K562 (cell line): ENCODE results near the gene ARHGEF10L. TPM values are rescaled to one million over a fixed set of nuclear protein-coding genes. Genes with fewer than 3 reads are reported as not detected.

Experiments used
- ATAC-seq: fragments of 200-7000 bp; cut with Tn5 transposase; 3 replicates; pipeline ENCODE4 v1.9.1; 2020; ENCODE audit warnings: moderate library complexity
- BruUV-seq: library from RNA; stranded (reverse); fragments of 400-500 nt; replicated peaks from 2 replicates; lab custom pipeline; 2021; lab: Mats Ljungman, UMichigan
- CTCF ChIA-PET: fragments of 300-600 bp; formaldehyde crosslinking; extraction: SDS; loops from one replicate; lab custom pipeline; 2021; ENCODE audit warnings: low intra/inter-chr PET ratio; lab: Yijun Ruan, JAX
- POLR2A ChIA-PET: fragments of 300-600, 350-650 bp; sonication (Branson Sonifier 250); formaldehyde crosslinking; extraction: SDS; loops from one replicate; lab custom pipeline; 2021; ENCODE audit warnings: antibody characterized with exemption, inconsistent platforms; lab: Yijun Ruan, JAX
- DNase-seq, 4 experiments: peaks; one replicate each; pipeline versions ENCODE4 v3.0.0 to v3.0.0-alpha.2; 2011 to 2018; ENCODE audit warnings: low spot score in 3 of 4, mixed read lengths in 3 of 4; ENCODE audit errors: extremely low read depth in 1 of 4
- FAIRE-seq: peaks from 2 replicates; lab custom pipeline; 2011; peaks lifted over from hg19 to GRCh38; lab: Jason Lieb, UNC
- H2AFZ ChIP-seq: 2 replicates; pipeline ENCODE4 v1.6.0; 2011; ENCODE audit warnings: low read depth, low read length, control low read depth, inconsistent platforms
- H3K27ac ChIP-seq: fragments of 200-600 bp; 3 replicates; pipeline ENCODE4 v1.8.0; 2011; ENCODE audit warnings: low read depth, mild to moderate bottlenecking, control low read depth, inconsistent platforms, low read length, moderate library complexity, mixed read lengths; ENCODE audit errors: extremely low read depth
- H3K27me3 ChIP-seq, 2 experiments: fragments of 300-600 bp in 1 of 2; 2 replicates in 1 of 2; 3 replicates in 1 of 2; pipeline versions ENCODE4 v1.6.0 to v1.8.0; 2011; ENCODE audit warnings: inconsistent platforms in 2 of 2, low read length in 2 of 2, mild to moderate bottlenecking in 1 of 2, mixed read lengths in 1 of 2, moderate library complexity in 1 of 2; ENCODE audit not compliant: control insufficient read depth in 2 of 2, insufficient read depth in 2 of 2
- H3K36me3 ChIP-seq: fragments of 300-600 bp; 3 replicates; pipeline ENCODE4 v1.8.0; 2011; ENCODE audit warnings: mild to moderate bottlenecking, low read length, inconsistent platforms; ENCODE audit not compliant: control insufficient read depth, insufficient read depth
- H3K4me1 ChIP-seq, 2 experiments: fragments of 200-600 bp in 1 of 2; replicated peaks in 1 of 2; 2 replicates in 1 of 2; 3 replicates in 1 of 2; pipeline versions ENCODE4 v1.5.1 to v1.8.0; 2011; ENCODE audit warnings: inconsistent platforms in 2 of 2, low read length in 2 of 2, mild to moderate bottlenecking in 1 of 2, mixed read lengths in 1 of 2, moderate library complexity in 1 of 2; ENCODE audit not compliant: control insufficient read depth in 2 of 2, insufficient read depth in 2 of 2
- H3K4me2 ChIP-seq: 2 replicates; pipeline ENCODE4 v1.6.1; 2011; ENCODE audit warnings: low read length, control low read depth, inconsistent platforms, mixed read lengths; ENCODE audit not compliant: insufficient read depth
- H3K4me3 ChIP-seq: fragments of 200-600 bp; sonication (generic), shearing (Covaris generic); 2 replicates; pipeline ENCODE4 v1.5.1; 2016; ENCODE audit warnings: control low read depth, inconsistent platforms
- H3K79me2 ChIP-seq: fragments of 200-600 bp; 3 replicates; pipeline ENCODE4 v1.8.0; 2011; ENCODE audit warnings: low read length, inconsistent platforms; ENCODE audit not compliant: control insufficient read depth, insufficient read depth
- H3K9ac ChIP-seq, 2 experiments: 2 replicates each; pipeline versions ENCODE4 v1.6.0 to v1.6.1; 2011; ENCODE audit warnings: low read depth in 2 of 2, low read length in 2 of 2, control low read depth in 1 of 2, inconsistent platforms in 1 of 2, mild to moderate bottlenecking in 1 of 2, mixed read lengths in 1 of 2; ENCODE audit not compliant: insufficient read depth in 1 of 2
- H3K9me1 ChIP-seq: one replicate; pipeline ENCODE4 v1.6.0; 2011; ENCODE audit warnings: inconsistent platforms, mild to moderate bottlenecking, low read length, moderate library complexity; ENCODE audit not compliant: control insufficient read depth, insufficient read depth
- H3K9me3 ChIP-seq: replicated peaks from 2 replicates; pipeline ENCODE4 v1.5.1; 2011; ENCODE audit warnings: low read depth, low read length, inconsistent platforms; ENCODE audit not compliant: control insufficient read depth, insufficient read depth
- H4K20me1 ChIP-seq: replicated peaks from 2 replicates; pipeline ENCODE4 v1.6.1; 2011; ENCODE audit warnings: low read length, inconsistent platforms, mixed read lengths; ENCODE audit not compliant: control insufficient read depth, insufficient read depth
- ATF4 ChIP-seq: fragments of 450-650 bp; formaldehyde crosslinking; IDR thresholded peaks from 2 replicates; pipeline ENCODE4 v1.4.0; 2022; ENCODE audit warnings: mild to moderate bottlenecking, moderate library complexity
- E2F8 ChIP-seq: fragments of 450-650 bp; IDR thresholded peaks from 2 replicates; pipeline ENCODE4 v1.7.1; 2018; ENCODE audit warnings: mild to moderate bottlenecking, low read depth; ENCODE audit not compliant: partially characterized antibody
- ID3 ChIP-seq, 2 experiments: fragments of 250-450 bp in 1 of 2; fragments of 450-650 bp in 1 of 2; sonication (Bioruptor Pico) in 1 of 2; IDR thresholded peaks; 2 replicates each; pipeline versions ENCODE4 v1.6.1 to v1.8.0; 2016 to 2021; ENCODE audit warnings: mild to moderate bottlenecking in 2 of 2, moderate library complexity in 2 of 2, missing compliant biosample characterization in 1 of 2, missing genetic modification characterization in 1 of 2
- ZBTB5 ChIP-seq: fragments of 450-650 bp; IDR thresholded peaks from 2 replicates; pipeline ENCODE4 v1.6.1; 2017; ENCODE audit warnings: antibody characterized with exemption
- ZNF583 ChIP-seq: fragments of 250-450 bp; sonication (Bioruptor Pico); IDR thresholded peaks from 2 replicates; pipeline ENCODE4 v1.4.0; 2020
- WGBS: fragments of 100-300 bp; shearing (Covaris generic); methylation state at CpG from one replicate; pipeline ENCODE4 v1.1.6; 2016; ENCODE audit warnings: low coverage, mixed read lengths; ENCODE audit not compliant: insufficient coverage; ENCODE audit errors: missing lambda C conversion rate; 5-methylcytosine and 5-hydroxymethylcytosine counted together
- in situ Hi-C: fragments of 300-500 bp; cut with MboI; formaldehyde crosslinking; loops from 4 replicates; pipeline ENCODE4 v1.15.0; 2018; ENCODE audit warnings: inconsistent platforms, mixed read lengths
- intact Hi-C: fragments of 100-400 bp; cut with micrococcal nuclease; formaldehyde crosslinking; loops from 2 replicates; pipeline ENCODE4 v1.14.2; 2022
- polyA plus RNA-seq, 8 experiments: library from polyadenylated mRNA; depleted of rRNA in 4 of 8; stranded (reverse) in 5 of 8; unstranded in 3 of 8; fragments of >200 nt; fragmentation: Nextera tagmentation in 2 of 8; fragmentation: Illumina TruSeq in 1 of 8; extraction: Ambion mirVana in 2 of 8; extraction: Trizol in 1 of 8; gene quantifications; 2 replicates each; pipeline versions ENCODE4 v1.2.1 to v1.2.3, GENCODE V29; 2011 to 2014; ENCODE audit warnings: inconsistent platforms in 1 of 8, missing spikeins in 1 of 8
- total RNA-seq, 7 experiments: library from RNA; depleted of rRNA in 6 of 7; stranded (reverse); fragments of >200 nt in 6 of 7; fragmentation: Illumina TruSeq in 2 of 7; extraction: Trizol in 2 of 7; gene quantifications; 2 replicates each; pipeline versions ENCODE4 v1.2.1 to v1.2.3, GENCODE V29; 2011 to 2021; ENCODE audit warnings: low replicate concordance in 1 of 7

The ARHGEF10L gene
- total and polyA plus RNA-seq, 9 of the 15 experiments (the other 6 are each of a cell fraction or from before 2014, with no cell fraction given): 0.09 to 0.13 TPM; not detected in 7

GRCh38 chr1:17655169-17655568 is 115.7 kb downstream of the ARHGEF10L start:
- POLR2A ChIA-PET: interaction anchor here (0.5 kb wide), 1 partner anchor 311 kb away, joined by 3 read pairs; no protein-coding TSS in a partner anchor
- Histone ChIP-seq H3K9ac (no peak overlapping the region), H3K4me2 (no peak overlapping the region), H3K36me3 (no peaks in the 10 kb centered on the region), H3K27ac (no peak overlapping the region), H3K79me2 (no peaks in the 10 kb centered on the region), H4K20me1 (peaks cover 24% of the 10 kb centered on the region), H3K4me1 (no peaks in the 10 kb centered on the region), H3K27me3 (peaks cover 0 to 33% of the 10 kb centered on the region in 2 experiments; a peak in 1 of 5 replicates), H3K9me3 (no peaks in the 10 kb centered on the region), H3K9me1 (no peaks in the 10 kb centered on the region), H3K4me3 (no peak overlapping the region), H2AFZ (no peak overlapping the region)
- 0% methylated on average over 1 of the region's 1 CpG for WGBS
- FAIRE-seq (no peak), ATAC-seq (no peak), DNase-seq (no peak)
- CTCF ChIA-PET: interaction anchor here (0.7 kb wide), 1 partner anchor 216 kb away, joined by 4 read pairs; no protein-coding TSS in a partner anchor
- no TSS peak for BruUV-seq
- intact Hi-C loops: no loop called here
- in situ Hi-C loops: no loop called here
- TF ChIP-seq E2F8: no peak

- POLR2A ChIA-PET: no interaction called here
- in situ Hi-C loops: no loop called here
- H3K4me3 ChIP-seq: no peak overlapping the region
- TF ChIP-seq ZBTB5: no peak
- no peak for TF ChIP-seq ZNF583
- TF ChIP-seq ID3 (CRISPR knock-in tag; IDR thresholded peaks at IDR 0.05): no peak
- no peak for TF ChIP-seq ID3 (tag; IDR thresholded peaks at IDR 0.05)
- no peak for TF ChIP-seq ATF4 (CRISPR knock-in tag)
Measured at GRCh38 chr1:17655922-17656321, 116.4 kb downstream of the ARHGEF10L start.

More at GRCh38 chr1:17655922-17656321, 116.4 kb downstream of the ARHGEF10L start:
- no peak overlapping the region for H3K4me2 ChIP-seq
- WGBS: 0% methylated on average over 9 of the region's 15 CpGs
- no peaks in the 10 kb centered on the region for H3K36me3 ChIP-seq
- H2AFZ ChIP-seq: no peak overlapping the region
- peaks cover 0 to 33% of the 10 kb centered on the region in 2 experiments; a peak in 1 of 5 replicates for H3K27me3 ChIP-seq
- no TSS peak for BruUV-seq
- no peaks in the 10 kb centered on the region for H3K9me1 ChIP-seq
- intact Hi-C loops: no loop called here
- FAIRE-seq: no peak
- no peak for DNase-seq
- H3K27ac ChIP-seq: no peak overlapping the region
- H3K79me2 ChIP-seq: no peaks in the 10 kb centered on the region
- CTCF ChIA-PET: interaction anchor here (0.7 kb wide), 1 partner anchor 215 kb away, joined by 4 read pairs; no protein-coding TSS in a partner anchor
- no peaks in the 10 kb centered on the region for H3K4me1 ChIP-seq
- H3K9me3 ChIP-seq: no peaks in the 10 kb centered on the region
- H3K9ac ChIP-seq: no peak overlapping the region
- no peak for ATAC-seq
- peaks cover 24% of the 10 kb centered on the region for H4K20me1 ChIP-seq
